H1 (cell line): ENCODE measurements around the gene CDRT4. TPM values are rescaled to one million over a fixed set of nuclear protein-coding genes. Genes with fewer than 3 reads are reported as not detected.

ENCODE experiments used
- BCL11A ChIP-seq, 2 experiments: IDR thresholded peaks; one replicate each; pipeline ENCODE4 v1.6.1; 2011; ENCODE audit warnings: low read depth in 2 of 2, low read length in 2 of 2, mild to moderate bottlenecking in 2 of 2
- POU5F1 ChIP-seq: IDR thresholded peaks from 2 replicates; pipeline ENCODE4 v1.6.1; 2011; ENCODE audit warnings: low read depth, mild to moderate bottlenecking, low read length, moderate library complexity
- SP1 ChIP-seq: IDR thresholded peaks from 2 replicates; pipeline ENCODE4 v1.6.1; 2011; ENCODE audit warnings: low read depth, low read length
- SUZ12 ChIP-seq: fragments of 200-600 bp; sonication (generic); IDR thresholded peaks from 2 replicates; pipeline ENCODE4 v1.6.1; 2012; ENCODE audit warnings: mild to moderate bottlenecking, inconsistent platforms, low read length, moderate library complexity, mixed read lengths
- polyA plus RNA-seq, 7 experiments: library from polyadenylated mRNA; depleted of rRNA in 3 of 7; stranded (reverse) in 5 of 7; unstranded in 2 of 7; fragments of >200 nt in 5 of 7; fragments of 200-250 nt in 2 of 7; gene quantifications; 1 replicate in 5 of 7; 2 replicates in 1 of 7; 4 replicates in 1 of 7; pipeline versions ENCODE4 v1.2.1 to v1.2.3, GENCODE V29; 2011 to 2013; ENCODE audit warnings: missing spikeins in 2 of 7, mixed read lengths in 2 of 7
- total RNA-seq: library from RNA; stranded (reverse); fragmentation: NEBNext Ultra II Directional; extraction: Animal tissue kit (Norgen Biotek cat#: 25700); gene quantifications from 2 replicates; pipeline ENCODE4 v1.2.1, GENCODE V29; 2021

CDRT4 gene
- total and polyA plus RNA-seq, 2 of the 8 experiments (the other 6 are each of a cell fraction or from before 2014, with no cell fraction given): 2.6 to 5.6 TPM

DNA sequence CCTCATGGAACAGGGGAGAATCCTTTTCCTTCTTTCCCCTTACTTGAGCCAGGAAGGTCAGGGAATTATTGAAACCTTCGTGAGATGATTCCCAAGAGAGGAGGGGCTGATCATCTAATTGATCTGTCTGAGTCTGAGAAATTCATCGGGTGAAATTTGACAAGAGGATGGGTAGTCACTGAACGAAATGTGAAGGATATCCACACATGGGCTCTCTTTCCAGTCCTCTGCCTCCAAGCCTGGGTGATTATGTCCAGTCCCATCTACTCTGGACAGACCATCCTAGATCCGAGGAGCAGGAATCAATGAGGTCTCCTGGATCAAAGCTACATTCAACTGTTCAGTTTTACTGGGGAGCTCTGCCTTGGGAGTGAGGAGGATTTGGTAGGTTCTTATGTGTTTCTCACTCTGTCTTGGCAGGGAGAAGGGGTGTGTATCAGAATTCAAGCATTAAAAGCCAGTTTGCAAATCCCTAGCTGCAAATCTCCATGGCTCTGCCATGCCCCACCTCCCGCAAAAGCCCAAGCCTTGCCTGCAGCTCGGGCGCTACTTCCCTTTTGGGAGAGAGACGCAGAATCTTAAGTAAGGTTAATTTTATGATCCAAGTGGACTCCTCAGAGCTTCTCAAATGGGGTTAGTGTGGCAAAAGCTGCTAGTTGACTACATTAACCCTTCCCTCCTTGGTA lies 78.9 kb downstream of the CDRT4 start (continued):
- TF ChIP-seq SP1: no peak
- TF ChIP-seq BCL11A (IDR thresholded peaks at IDR 0.05; ENCODE audit: low read depth in 2 of 2, low read length in 2 of 2): no peak
- TF ChIP-seq SUZ12: no peak
- TF ChIP-seq POU5F1: no peak
- TF ChIP-seq, all 59 proteins: peak for 0
